ENCODE results near the gene HSD17B2. TPM values are rescaled to one million over a fixed set of nuclear protein-coding genes. Genes with fewer than 3 reads are reported as not detected.
"Not testable (repeated sequence)": the region's sequence is repeated elsewhere in the genome, so short reads cannot be mapped to it uniquely, and the experiment has no call there.

Gene HSD17B2
- polyA plus RNA-seq, 3 donors, result not detected

GRCh38 chr16:82007189-82007588 lies 27.9 kb upstream of the HSD17B2 start:
- H3K9me3 ChIP-seq (replicated peaks in 1 of 2; ENCODE audit: control insufficient read depth in 1 of 2, insufficient read depth in 1 of 2, low read length in 2 of 2), result peaks cover 22 to 27% of the 10 kb centered on the region in 2 donors
- no peak overlapping the region for H3K27ac ChIP-seq (ENCODE audit: low read depth in 1 of 2, low read length in 2 of 2)
- no peak for DNase-seq
- peaks cover 23 to 43% (median 31%) of the 10 kb centered on the region in 7 donors for H3K9me3 Mint-ChIP-seq
- no peak for TF ChIP-seq CTCF (IDR thresholded peaks at IDR 0.05)
- no peak overlapping the region for H3K27ac Mint-ChIP-seq
- H3K4me1 ChIP-seq (ENCODE audit: control insufficient read depth in 1 of 2, insufficient read depth in 2 of 2, low read length in 2 of 2), result peaks cover 0 to 6% of the 10 kb centered on the region in 2 donors
- intact Hi-C loops (cut with micrococcal nuclease), result no loop called here
- no peaks in the 10 kb centered on the region for H3K79me2 ChIP-seq (ENCODE audit: insufficient read depth, low read length)
- H3K4me3 Mint-ChIP-seq, result no peak overlapping the region
- H3K27me3 ChIP-seq (ENCODE audit: control insufficient read depth in 2 of 2, insufficient read depth in 2 of 2, low read length in 2 of 2), result peaks cover 2 to 17% of the 10 kb centered on the region in 2 donors
- peaks cover 11% of the 10 kb centered on the region for H3K4me1 Mint-ChIP-seq
- WGBS (ENCODE audit: insufficient coverage), result 100% methylated on average over 1 of the region's 2 CpGs
- no peaks in the 10 kb centered on the region for H4K20me1 ChIP-seq (ENCODE audit: insufficient read depth, low read length)
- H3K4me2 ChIP-seq (replicated peaks; ENCODE audit: extremely low read depth, low read length, poor library complexity, severe bottlenecking), result no peak overlapping the region
- no peak overlapping the region for H2AFZ ChIP-seq (ENCODE audit: insufficient read depth, low read depth, low read length, poor library complexity, severe bottlenecking)
- no peak overlapping the region for H3K9ac ChIP-seq (ENCODE audit: insufficient read depth, low read length, poor library complexity, severe bottlenecking)
- H3K36me3 ChIP-seq (replicated peaks in 1 of 2; ENCODE audit: control insufficient read depth in 1 of 2, insufficient read depth in 2 of 2, low read length in 2 of 2), result no peaks in the 10 kb centered on the region
- H3K36me3 Mint-ChIP-seq, result peaks cover 2 to 3% of the 10 kb centered on the region in 2 donors
- no peak overlapping the region for H3K4me3 ChIP-seq (replicated peaks in 1 of 3; ENCODE audit: low read depth in 2 of 3, low read length in 3 of 3)
- peaks cover 10 to 18% (median 16%) of the 10 kb centered on the region in 3 donors for H3K27me3 Mint-ChIP-seq (ENCODE audit: low read depth in 3 of 3)

- H3K9me3 Mint-ChIP-seq, result peaks cover 31 to 52% (median 39%) of the 10 kb centered on the region in 7 donors
- Histone ChIP-seq H3K4me2 (replicated peaks; ENCODE audit: extremely low read depth, low read length, poor library complexity, severe bottlenecking) (no peak overlapping the region), H3K9ac (ENCODE audit: insufficient read depth, low read length, poor library complexity, severe bottlenecking) (no peak overlapping the region), H3K4me3 (replicated peaks in 1 of 3; ENCODE audit: low read depth in 2 of 3, low read length in 3 of 3) (no peak overlapping the region), H3K79me2 (ENCODE audit: insufficient read depth, low read length) (no peaks in the 10 kb centered on the region), H3K36me3 (replicated peaks in 1 of 2; ENCODE audit: control insufficient read depth in 1 of 2, insufficient read depth in 2 of 2, low read length in 2 of 2) (no peaks in the 10 kb centered on the region), H3K27me3 (ENCODE audit: control insufficient read depth in 2 of 2, insufficient read depth in 2 of 2, low read length in 2 of 2) (peaks cover 3 to 20% of the 10 kb centered on the region in 2 donors), H2AFZ (ENCODE audit: insufficient read depth, low read depth, low read length, poor library complexity, severe bottlenecking) (no peak overlapping the region), H4K20me1 (ENCODE audit: insufficient read depth, low read length) (no peaks in the 10 kb centered on the region), H3K27ac (ENCODE audit: low read depth in 1 of 2, low read length in 2 of 2) (no peak overlapping the region), H3K9me3 (replicated peaks in 1 of 2; ENCODE audit: control insufficient read depth in 1 of 2, insufficient read depth in 1 of 2, low read length in 2 of 2) (peaks cover 25 to 31% of the 10 kb centered on the region in 2 donors), H3K4me1 (ENCODE audit: control insufficient read depth in 1 of 2, insufficient read depth in 2 of 2, low read length in 2 of 2) (peaks cover 0 to 6% of the 10 kb centered on the region in 2 donors)
- H3K4me1 Mint-ChIP-seq, result peaks cover 11% of the 10 kb centered on the region
- TF ChIP-seq CTCF (IDR thresholded peaks at IDR 0.05), result no peak
- 88% methylated on average over 5 of the region's 9 CpGs for WGBS (ENCODE audit: insufficient coverage)
- no peak overlapping the region for H3K27ac Mint-ChIP-seq
- intact Hi-C loops (cut with micrococcal nuclease), result no loop called here
- no peak for DNase-seq
- H3K27me3 Mint-ChIP-seq (ENCODE audit: low read depth in 3 of 3), result peaks cover 10 to 21% (median 20%) of the 10 kb centered on the region in 3 donors
- peaks cover 2 to 3% of the 10 kb centered on the region in 2 donors for H3K36me3 Mint-ChIP-seq
- H3K4me3 Mint-ChIP-seq, result no peak overlapping the region
Measured at GRCh38 chr16:82008957-82009592, 26.0 kb upstream of the HSD17B2 start.

GRCh38 chr16:82009789-82010188 lies 25.3 kb upstream of the HSD17B2 start:
- Mint-ChIP-seq H3K4me1 (peaks cover 11% of the 10 kb centered on the region), H3K9me3 (peaks cover 31 to 52% (median 39%) of the 10 kb centered on the region in 7 donors), H3K27me3 (ENCODE audit: low read depth in 3 of 3) (peaks cover 10 to 21% (median 18%) of the 10 kb centered on the region in 3 donors)
- Histone ChIP-seq H3K9me3 (replicated peaks in 1 of 2; ENCODE audit: control insufficient read depth in 1 of 2, insufficient read depth in 1 of 2, low read length in 2 of 2) (peaks cover 25 to 33% of the 10 kb centered on the region in 2 donors), H3K27me3 (ENCODE audit: control insufficient read depth in 2 of 2, insufficient read depth in 2 of 2, low read length in 2 of 2) (peaks cover 3 to 20% of the 10 kb centered on the region in 2 donors)
- H3K36me3 Mint-ChIP-seq; H2AFZ ChIP-seq (ENCODE audit: insufficient read depth, low read depth, low read length, poor library complexity, severe bottlenecking); H3K4me3 Mint-ChIP-seq; intact Hi-C loops (cut with micrococcal nuclease); H3K36me3 ChIP-seq (replicated peaks in 1 of 2; ENCODE audit: control insufficient read depth in 1 of 2, insufficient read depth in 2 of 2, low read length in 2 of 2); H4K20me1 ChIP-seq (ENCODE audit: insufficient read depth, low read length); H3K9ac ChIP-seq (ENCODE audit: insufficient read depth, low read length, poor library complexity, severe bottlenecking); DNase-seq; H3K4me1 ChIP-seq (ENCODE audit: control insufficient read depth in 1 of 2, insufficient read depth in 2 of 2, low read length in 2 of 2); H3K4me2 ChIP-seq (replicated peaks; ENCODE audit: extremely low read depth, low read length, poor library complexity, severe bottlenecking); H3K79me2 ChIP-seq (ENCODE audit: insufficient read depth, low read length); H3K4me3 ChIP-seq (replicated peaks in 1 of 3; ENCODE audit: low read depth in 2 of 3, low read length in 3 of 3); H3K27ac ChIP-seq (ENCODE audit: low read depth in 1 of 2, low read length in 2 of 2); H3K27ac Mint-ChIP-seq: not testable (repeated sequence)
- whole genome bisulfite sequencing (ENCODE audit: insufficient coverage), result no CpG with 5 or more reads among the region's 4 CpGs
